K562 (cell line): ENCODE measurements around the gene CSNK1A1. TPM values are rescaled to one million over a fixed set of nuclear protein-coding genes. Genes with fewer than 3 reads are reported as not detected.
A peak's percentile ranks its signal among the peaks of the same experiment; 100 is the strongest.

Source experiments
- BACH1 ChIP-seq: fragments of 200-800 bp; sonication (Bioruptor generic); IDR thresholded peaks from 2 replicates; pipeline ENCODE4 v1.6.1; 2016; ENCODE audit warnings: missing genetic modification characterization, missing compliant biosample characterization
- CBX3 ChIP-seq, 2 experiments: IDR thresholded peaks; 1 replicate in 1 of 2; 2 replicates in 1 of 2; pipeline ENCODE4 v1.6.1; 2012; ENCODE audit warnings: inconsistent platforms in 2 of 2, low read length in 2 of 2, borderline replicate concordance in 1 of 2, control low read depth in 1 of 2
- CREB3 ChIP-seq: fragments of 450-650 bp; conservative IDR thresholded peaks from 2 replicates; pipeline ENCODE4 v1.6.1; 2016; ENCODE audit warnings: missing genetic modification characterization, low read depth, mild to moderate bottlenecking, missing compliant biosample characterization, moderate library complexity
- DMBX1 ChIP-seq: fragments of 250-450 bp; sonication (Bioruptor Pico); IDR thresholded peaks from 2 replicates; pipeline ENCODE4 v1.8.0; 2022; ENCODE audit warnings: inconsistent platforms, mild to moderate bottlenecking, moderate library complexity, borderline replicate concordance
- E2F3 ChIP-seq: fragments of 250-450 bp; sonication (Bioruptor Pico); IDR thresholded peaks from 2 replicates; pipeline ENCODE4 v1.4.0; 2020; ENCODE audit warnings: mild to moderate bottlenecking
- E2F6 ChIP-seq, 2 experiments: IDR thresholded peaks; 2 replicates each; pipeline ENCODE4 v1.6.1; 2011; ENCODE audit warnings: borderline replicate concordance in 1 of 2, control low read depth in 1 of 2, low read depth in 1 of 2, low read length in 1 of 2, mild to moderate bottlenecking in 1 of 2, mixed read lengths in 1 of 2, moderate library complexity in 1 of 2; ENCODE audit not compliant: insufficient read depth in 1 of 2, insufficient read length in 1 of 2, poor library complexity in 1 of 2, severe bottlenecking in 1 of 2; ENCODE audit errors: extremely low read depth in 1 of 2
- HNRNPH1 ChIP-seq: fragments of 200-400 bp; formaldehyde crosslinking; optimal IDR thresholded peaks from 2 replicates; pipeline ENCODE3; 2017; ENCODE audit warnings: low read depth, mild to moderate bottlenecking, low read length, moderate library complexity
- NONO ChIP-seq, 2 experiments: fragments of 200-400 bp in 1 of 2; fragments of 450-650 bp in 1 of 2; formaldehyde crosslinking in 1 of 2; IDR thresholded peaks; 2 replicates each; pipeline ENCODE4 v1.6.1; 2017; ENCODE audit warnings: low read depth in 2 of 2, mild to moderate bottlenecking in 2 of 2, moderate library complexity in 2 of 2, low read length in 1 of 2
- POLR2A ChIP-seq: fragments of 450-650 bp; conservative IDR thresholded peaks from 2 replicates; pipeline ENCODE4 v1.6.1; 2016
- PTTG1 ChIP-seq: fragments of 450-650 bp; IDR thresholded peaks from 2 replicates; pipeline ENCODE4 v1.6.1; 2016; ENCODE audit warnings: low read depth, mild to moderate bottlenecking, missing genetic modification characterization, missing compliant biosample characterization
- RBFOX2 ChIP-seq: fragments of 200-400 bp; formaldehyde crosslinking; IDR thresholded peaks from 2 replicates; pipeline ENCODE4 v1.6.1; 2017; ENCODE audit warnings: low read depth, mild to moderate bottlenecking, low read length, moderate library complexity
- SLC30A9 ChIP-seq: fragments of 250-450 bp; sonication (Bioruptor Pico); IDR thresholded peaks from 2 replicates; pipeline ENCODE4 v1.8.0; 2022; ENCODE audit warnings: mild to moderate bottlenecking, moderate library complexity
- SMARCA5 ChIP-seq: fragments of 450-650 bp; IDR thresholded peaks from 2 replicates; pipeline ENCODE4 v1.6.1; 2016
- SUPT5H ChIP-seq: fragments of 450-650 bp; IDR thresholded peaks from 2 replicates; pipeline ENCODE4 v1.6.1; 2016
- TCF7L2 ChIP-seq: fragments of 150-350 bp; IDR thresholded peaks from 2 replicates; pipeline ENCODE4 v1.6.1; 2016; ENCODE audit warnings: low read depth, mild to moderate bottlenecking, low read length, moderate library complexity
- TRIM25 ChIP-seq: fragments of 450-650 bp; IDR thresholded peaks from 2 replicates; pipeline ENCODE4 v1.7.0; 2016; ENCODE audit warnings: borderline replicate concordance
- XRCC4 ChIP-seq: IDR thresholded peaks from one replicate; pipeline ENCODE4 v1.6.1; 2011; ENCODE audit not compliant: insufficient read depth, insufficient read length; ENCODE audit errors: extremely low read depth
- XRCC5 ChIP-seq: fragments of 200-400 bp; formaldehyde crosslinking; IDR thresholded peaks from 2 replicates; pipeline ENCODE4 v1.6.1; 2017; ENCODE audit warnings: low read depth, mild to moderate bottlenecking, low read length
- ZEB2 ChIP-seq: fragments of 450-650 bp; IDR thresholded peaks from 2 replicates; pipeline ENCODE4 v1.6.1; 2016
- ZKSCAN1 ChIP-seq: fragments of 150-350 bp; IDR thresholded peaks from 2 replicates; pipeline ENCODE4 v1.6.1; 2016; ENCODE audit warnings: low read depth, low read length
- ZNF217 ChIP-seq: sonication (generic); formaldehyde crosslinking; IDR thresholded peaks from 2 replicates; pipeline ENCODE4 v1.8.0; 2022; ENCODE audit warnings: mild to moderate bottlenecking, missing genetic modification reagents
- ZNF3 ChIP-seq: fragments of 250-450 bp; sonication (Bioruptor Pico); IDR thresholded peaks from 2 replicates; pipeline ENCODE4 v1.5.0; 2021; ENCODE audit warnings: mild to moderate bottlenecking, moderate library complexity
- ZNF398 ChIP-seq: fragments of 250-450 bp; sonication (Bioruptor Pico); IDR thresholded peaks from 2 replicates; pipeline ENCODE4 v1.8.0; 2021; ENCODE audit warnings: moderate library complexity, mild to moderate bottlenecking, inconsistent platforms
- ZNF444 ChIP-seq: fragments of 250-450 bp; sonication (Bioruptor Pico); IDR thresholded peaks from 2 replicates; pipeline ENCODE4 v1.4.0; 2020; ENCODE audit warnings: mild to moderate bottlenecking, moderate library complexity
- ZNF583 ChIP-seq: fragments of 250-450 bp; sonication (Bioruptor Pico); IDR thresholded peaks from 2 replicates; pipeline ENCODE4 v1.4.0; 2020
- polyA plus RNA-seq, 8 experiments: library from polyadenylated mRNA; depleted of rRNA in 4 of 8; stranded (reverse) in 5 of 8; unstranded in 3 of 8; fragments of >200 nt; fragmentation: Nextera tagmentation in 2 of 8; fragmentation: Illumina TruSeq in 1 of 8; extraction: Ambion mirVana in 2 of 8; extraction: Trizol in 1 of 8; gene quantifications; 2 replicates each; pipeline versions ENCODE4 v1.2.1 to v1.2.3, GENCODE V29; 2011 to 2014; ENCODE audit warnings: inconsistent platforms in 1 of 8, missing spikeins in 1 of 8
- total RNA-seq, 7 experiments: library from RNA; depleted of rRNA in 6 of 7; stranded (reverse); fragments of >200 nt in 6 of 7; fragmentation: Illumina TruSeq in 2 of 7; extraction: Trizol in 2 of 7; gene quantifications; 2 replicates each; pipeline versions ENCODE4 v1.2.1 to v1.2.3, GENCODE V29; 2011 to 2021; ENCODE audit warnings: low replicate concordance in 1 of 7

Gene CSNK1A1
- total and polyA plus RNA-seq, 9 of the 15 experiments (the other 6 are each of a cell fraction or from before 2014, with no cell fraction given), result 49.1 to 196 (median 154) TPM

GRCh38 chr5:149455889-149456409 lies 95.3 kb downstream of the CSNK1A1 start (continued):
- TF ChIP-seq TCF7L2 (no peak), XRCC5 (no peak), ZNF3 (CRISPR knock-in tag) (no peak), NONO (IDR thresholded peaks at IDR 0.05; ENCODE audit: low read depth in 2 of 2, low read length in 1 of 2) (no peak; a peak in 1 of 4 replicates), CREB3 (tag) (peak; percentile 80; the same call in 1 of the 2 replicates), BACH1 (tag) (peak; percentile 77), E2F3 (CRISPR knock-in tag) (no peak), ZKSCAN1 (peak; percentile 22; the same call in 1 of the 2 replicates), SLC30A9 (CRISPR knock-in tag) (no peak), POLR2A (no peak), XRCC4 (no peak), ZNF398 (no peak), TRIM25 (no peak), SMARCA5 (no peak), E2F6 (IDR thresholded peaks at IDR 0.05; ENCODE audit: borderline replicate concordance in 1 of 2, extremely low read depth in 1 of 2, insufficient read depth in 1 of 2, insufficient read length in 1 of 2, low read depth in 1 of 2, low read length in 1 of 2, poor library complexity in 1 of 2, severe bottlenecking in 1 of 2) (peak in 1 of 2 experiments; percentile 52), ZNF583 (CRISPR knock-in tag) (peak; percentile 77), PTTG1 (tag) (no peak), ZNF217 (no peak), SUPT5H (no peak; the same call in 1 of the 2 replicates), ZNF444 (CRISPR knock-in tag) (no peak), DMBX1 (peak; percentile 73; the same call in 1 of the 2 replicates), ZEB2 (peak; percentile 75), HNRNPH1 (no peak), CBX3 (IDR thresholded peaks at IDR 0.05; ENCODE audit: borderline replicate concordance in 1 of 2, low read length in 2 of 2) (peak in 1 of 2 experiments; percentile 50; a peak in 1 of 3 replicates), RBFOX2 (peak; percentile 46)
